Measurements from ENCODE around the gene ZNF282. TPM values are rescaled to one million over a fixed set of nuclear protein-coding genes. Genes with fewer than 3 reads are reported as not detected.

ZNF282 gene
- total RNA-seq, 4 donors from 2014 or later, result 18.3 to 40.8 (median 22.2) TPM

DNA sequence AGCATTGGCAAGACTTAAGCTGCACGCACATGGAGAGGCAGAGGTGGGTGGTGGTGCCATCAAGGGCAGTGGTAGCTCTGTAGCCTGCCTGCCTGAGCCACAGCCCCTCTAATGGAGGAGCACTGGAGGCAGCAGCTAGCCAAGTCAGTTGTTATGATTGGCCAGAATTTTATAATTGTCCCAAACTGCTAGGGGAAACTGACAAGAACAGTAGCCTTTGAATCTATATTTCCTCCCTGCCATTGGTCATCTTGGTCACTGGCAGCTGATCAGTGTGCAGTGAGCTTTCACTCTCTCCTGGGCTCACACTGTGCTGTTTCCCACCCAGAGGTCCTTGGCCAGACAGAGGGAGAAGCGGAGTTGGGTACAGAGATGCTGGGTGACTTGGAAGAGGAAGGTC is 57.0 kb downstream of the ZNF282 start:
- no peak overlapping the region for H3K4me3 ChIP-seq
- H3K4me1 ChIP-seq, result no peaks in the 10 kb centered on the region
- intact Hi-C loops (cut with DNase I; ENCODE audit: low total_unique reads) (no loop called here), in situ Hi-C loops (cut with MboI; ENCODE audit: low pct_ligation_motif_present in 1 of 4, low pct_unique_long_range_greater_than_20kb in 1 of 4, low sequenced_read_pairs in 3 of 4) (no loop called here)
- WGBS, 2 donors (ENCODE audit: low coverage in 1 of 2), result 100% methylated on average over 1 to 2 of the region's 2 CpGs
- TF ChIP-seq POLR2AphosphoS5 (IDR thresholded peaks at IDR 0.05) (no peak), POLR2A (IDR thresholded peaks at IDR 0.05) (no peak)
- TF ChIP-seq, protein P1, sequence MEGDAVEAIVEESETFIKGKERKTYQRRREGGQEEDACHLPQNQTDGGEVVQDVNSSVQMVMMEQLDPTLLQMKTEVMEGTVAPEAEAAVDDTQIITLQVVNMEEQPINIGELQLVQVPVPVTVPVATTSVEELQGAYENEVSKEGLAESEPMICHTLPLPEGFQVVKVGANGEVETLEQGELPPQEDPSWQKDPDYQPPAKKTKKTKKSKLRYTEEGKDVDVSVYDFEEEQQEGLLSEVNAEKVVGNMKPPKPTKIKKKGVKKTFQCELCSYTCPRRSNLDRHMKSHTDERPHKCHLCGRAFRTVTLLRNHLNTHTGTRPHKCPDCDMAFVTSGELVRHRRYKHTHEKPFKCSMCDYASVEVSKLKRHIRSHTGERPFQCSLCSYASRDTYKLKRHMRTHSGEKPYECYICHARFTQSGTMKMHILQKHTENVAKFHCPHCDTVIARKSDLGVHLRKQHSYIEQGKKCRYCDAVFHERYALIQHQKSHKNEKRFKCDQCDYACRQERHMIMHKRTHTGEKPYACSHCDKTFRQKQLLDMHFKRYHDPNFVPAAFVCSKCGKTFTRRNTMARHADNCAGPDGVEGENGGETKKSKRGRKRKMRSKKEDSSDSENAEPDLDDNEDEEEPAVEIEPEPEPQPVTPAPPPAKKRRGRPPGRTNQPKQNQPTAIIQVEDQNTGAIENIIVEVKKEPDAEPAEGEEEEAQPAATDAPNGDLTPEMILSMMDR (IDR thresholded peaks at IDR 0.05), result no peak
- no peaks in the 10 kb centered on the region for H3K9me3 ChIP-seq
- no peaks in the 10 kb centered on the region for H3K27me3 ChIP-seq
- DNase-seq, result no peak
- no peak overlapping the region for H3K27ac ChIP-seq
- H3K36me3 ChIP-seq, result peaks cover 0 to 33% (median 6%) of the 10 kb centered on the region in 4 donors

DNA sequence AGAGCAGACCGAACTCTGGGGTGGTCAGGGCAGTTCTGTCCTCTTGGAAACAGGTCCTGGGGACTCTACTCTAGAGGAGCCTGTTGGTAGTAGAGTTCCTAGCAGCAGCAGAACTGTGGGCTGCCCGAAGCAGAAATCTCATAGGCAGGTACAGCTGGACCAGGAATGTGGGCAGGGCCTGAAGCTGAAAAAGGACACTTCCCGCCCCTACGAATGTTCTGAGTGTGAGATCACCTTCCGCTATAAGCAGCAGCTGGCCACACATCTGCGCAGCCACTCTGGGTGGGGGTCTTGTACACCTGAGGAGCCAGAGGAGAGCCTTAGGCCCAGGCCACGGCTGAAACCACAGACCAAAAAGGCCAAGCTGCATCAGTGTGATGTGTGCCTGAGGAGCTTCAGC is 58.3 kb downstream of the ZNF282 start:
- TF ChIP-seq, protein P1 (IDR thresholded peaks at IDR 0.05), result no peak
- TF ChIP-seq POLR2A (IDR thresholded peaks at IDR 0.05), result no peak
- no peak for TF ChIP-seq EP300 (IDR thresholded peaks at IDR 0.05; ENCODE audit: low read depth)
- TF ChIP-seq POLR2AphosphoS5 (IDR thresholded peaks at IDR 0.05), result no peak
- Histone ChIP-seq H3K9me3 (no peaks in the 10 kb centered on the region), H3K4me3 (no peak overlapping the region), H3K27me3 (no peaks in the 10 kb centered on the region), H3K36me3 (peaks cover 0 to 33% (median 6%) of the 10 kb centered on the region in 4 donors), H3K27ac (no peak overlapping the region), H3K4me1 (no peaks in the 10 kb centered on the region)
- no peak for DNase-seq
- in situ Hi-C loops (cut with MboI; ENCODE audit: low pct_ligation_motif_present in 1 of 4, low pct_unique_long_range_greater_than_20kb in 1 of 4, low sequenced_read_pairs in 3 of 4) (no loop called here), intact Hi-C loops (cut with DNase I; ENCODE audit: low total_unique reads) (no loop called here)
- WGBS, 2 donors (ENCODE audit: low coverage in 1 of 2), result 97% methylated on average over 7 of the region's 7 CpGs; no CpG with 5 or more reads in 1 of the 2 donors

DNA sequence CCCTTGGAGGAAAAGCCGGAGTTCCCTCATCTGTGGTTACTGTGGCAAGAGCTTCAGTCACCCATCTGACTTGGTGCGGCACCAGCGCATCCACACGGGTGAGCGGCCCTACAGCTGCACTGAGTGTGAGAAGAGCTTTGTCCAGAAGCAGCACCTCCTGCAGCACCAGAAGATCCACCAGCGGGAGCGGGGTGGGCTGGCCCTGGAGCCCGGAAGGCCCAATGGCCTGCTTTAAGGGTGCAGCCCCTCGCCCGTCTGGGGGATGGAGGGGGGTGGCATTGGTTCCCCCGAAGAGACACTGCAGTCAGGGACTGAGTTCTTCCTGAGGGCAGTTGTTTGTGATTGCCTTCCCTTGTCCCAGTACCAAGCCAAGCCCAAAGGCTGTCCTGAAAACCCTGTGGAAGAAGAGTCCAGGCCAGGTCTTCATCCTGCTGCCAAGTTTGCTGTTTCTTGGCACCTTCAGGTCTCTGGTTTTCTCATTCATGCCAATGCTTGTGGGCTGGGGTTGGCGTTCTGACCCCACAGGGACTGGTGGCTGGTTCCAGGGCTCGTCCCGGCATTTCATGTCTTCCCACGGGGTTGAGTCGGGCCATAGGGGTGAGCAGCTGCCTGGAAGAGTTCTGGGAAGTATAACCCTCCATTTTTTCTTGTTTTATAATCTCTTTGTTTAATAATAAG is 59.0 kb downstream of the ZNF282 start:
- in situ Hi-C loops (cut with MboI; ENCODE audit: low pct_ligation_motif_present in 1 of 4, low pct_unique_long_range_greater_than_20kb in 1 of 4, low sequenced_read_pairs in 3 of 4) (no loop called here), intact Hi-C loops (cut with DNase I; ENCODE audit: low total_unique reads) (no loop called here)

DNA sequence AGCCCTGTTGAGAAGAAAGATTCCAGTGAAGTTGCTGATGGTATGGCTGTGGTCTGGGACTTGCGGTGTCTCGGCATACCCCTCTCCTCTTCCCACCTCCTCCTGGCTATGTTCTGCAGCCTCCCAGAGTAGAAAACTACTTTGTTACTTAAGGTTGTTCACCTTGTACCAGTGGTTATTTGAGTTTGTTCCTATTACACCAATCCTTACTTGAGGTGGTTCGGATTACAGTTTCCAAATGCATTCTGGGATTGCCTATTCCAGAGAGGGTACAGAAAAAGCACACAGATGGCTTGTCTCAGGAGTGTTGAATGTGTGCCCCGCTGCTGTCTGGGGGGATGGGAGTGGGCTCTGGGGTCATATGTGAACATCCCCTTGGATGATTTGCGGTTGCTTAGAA is 59.8 kb downstream of the ZNF282 start:
- Histone ChIP-seq H3K9me3 (no peaks in the 10 kb centered on the region), H3K36me3 (peaks cover 0 to 30% (median 6%) of the 10 kb centered on the region in 4 donors), H3K4me1 (no peaks in the 10 kb centered on the region), H3K27ac (no peak overlapping the region), H3K4me3 (no peak overlapping the region), H3K27me3 (no peaks in the 10 kb centered on the region)
- WGBS, 2 donors (ENCODE audit: low coverage in 1 of 2), result 80 to 81% methylated on average over 2 to 5 of the region's 5 CpGs
- no peak for DNase-seq
- intact Hi-C loops (cut with DNase I; ENCODE audit: low total_unique reads) (no loop called here), in situ Hi-C loops (cut with MboI; ENCODE audit: low pct_ligation_motif_present in 1 of 4, low pct_unique_long_range_greater_than_20kb in 1 of 4, low sequenced_read_pairs in 3 of 4) (no loop called here)
- TF ChIP-seq POLR2A (IDR thresholded peaks at IDR 0.05) (no peak), POLR2AphosphoS5 (IDR thresholded peaks at IDR 0.05) (no peak), EP300 (IDR thresholded peaks at IDR 0.05; ENCODE audit: low read depth) (no peak)
- TF ChIP-seq, protein P1 (IDR thresholded peaks at IDR 0.05), result no peak

More for the DNA sequence above, 59.0 kb downstream of the ZNF282 start:
- Histone ChIP-seq H3K36me3 (peaks cover 0 to 33% (median 6%) of the 10 kb centered on the region in 4 donors), H3K27ac (no peak overlapping the region), H3K4me1 (no peaks in the 10 kb centered on the region), H3K27me3 (no peaks in the 10 kb centered on the region), H3K9me3 (no peaks in the 10 kb centered on the region), H3K4me3 (no peak overlapping the region)
- WGBS, 2 donors (ENCODE audit: low coverage in 1 of 2), result 95% methylated on average over 12 of the region's 16 CpGs; no CpG with 5 or more reads in 1 of the 2 donors
- DNase-seq, result no peak
- TF ChIP-seq POLR2AphosphoS5 (IDR thresholded peaks at IDR 0.05) (no peak), EP300 (IDR thresholded peaks at IDR 0.05; ENCODE audit: low read depth) (no peak), POLR2A (IDR thresholded peaks at IDR 0.05) (no peak)
- TF ChIP-seq, protein P1 (IDR thresholded peaks at IDR 0.05), result no peak
